ENCODE measurements around the gene PLSCR3. TPM values are rescaled to one million over a fixed set of nuclear protein-coding genes. Genes with fewer than 3 reads are reported as not detected.

The PLSCR3 gene
- total RNA-seq, 2 experiments from 2014 or later = 15.3 to 23.1 TPM

DNA sequence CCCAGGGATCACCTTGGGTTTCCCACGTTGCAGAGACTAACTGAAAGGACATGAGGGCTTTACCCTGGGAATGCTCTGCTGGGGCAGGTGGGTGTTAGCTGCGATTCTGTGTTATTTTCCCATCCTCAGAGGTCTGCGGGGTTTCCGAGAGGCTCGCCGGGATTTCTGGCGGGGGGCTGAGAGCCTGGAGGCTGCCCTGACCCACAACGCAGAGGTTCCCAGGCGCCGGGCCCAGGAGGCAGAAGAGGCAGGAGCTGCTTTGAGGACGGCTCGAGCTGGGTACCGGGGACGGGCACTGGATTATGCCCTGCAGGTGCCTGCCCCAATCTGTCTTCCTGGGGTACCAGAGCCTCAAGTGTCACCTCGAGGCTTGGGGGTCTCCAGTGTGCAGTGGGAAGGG, 51.1 kb downstream of the PLSCR3 start:
- H3K4me2 ChIP-seq (ENCODE audit: low read length) = no peak overlapping the region
- BruUV-seq (replicated peaks) = no TSS peak
- no peak overlapping the region for H3K4me3 ChIP-seq (ENCODE audit: low read depth, low read length, poor library complexity, severe bottlenecking)
- no peak for DNase-seq (ENCODE audit: low spot score)
- POLR2A ChIA-PET = no interaction called here
- peaks cover 10% of the 10 kb centered on the region for H3K4me1 ChIP-seq (ENCODE audit: insufficient read depth, low read length, poor library complexity, severe bottlenecking)
- intact Hi-C loops (cut with micrococcal nuclease; ENCODE audit: unreplicated experiment) = no loop called here
- CTCF ChIA-PET (ENCODE audit: unreplicated experiment) = no interaction called here
- no peak overlapping the region for H2AFZ ChIP-seq (ENCODE audit: low read length)
- H3K9me3 ChIP-seq (ENCODE audit: low read length) = no peaks in the 10 kb centered on the region
- no peaks in the 10 kb centered on the region for H4K20me1 ChIP-seq (ENCODE audit: insufficient read depth, low read length)
- no peak overlapping the region for H3K27ac ChIP-seq (ENCODE audit: low read depth, low read length, poor library complexity, severe bottlenecking)
- H3K79me2 ChIP-seq (ENCODE audit: insufficient read depth, low read depth, low read length) = peaks cover 5% of the 10 kb centered on the region; the same call in 1 of the 2 replicates
- no peaks in the 10 kb centered on the region for H3K9me2 ChIP-seq (ENCODE audit: insufficient read depth, low read length)
- TF ChIP-seq, protein P1, sequence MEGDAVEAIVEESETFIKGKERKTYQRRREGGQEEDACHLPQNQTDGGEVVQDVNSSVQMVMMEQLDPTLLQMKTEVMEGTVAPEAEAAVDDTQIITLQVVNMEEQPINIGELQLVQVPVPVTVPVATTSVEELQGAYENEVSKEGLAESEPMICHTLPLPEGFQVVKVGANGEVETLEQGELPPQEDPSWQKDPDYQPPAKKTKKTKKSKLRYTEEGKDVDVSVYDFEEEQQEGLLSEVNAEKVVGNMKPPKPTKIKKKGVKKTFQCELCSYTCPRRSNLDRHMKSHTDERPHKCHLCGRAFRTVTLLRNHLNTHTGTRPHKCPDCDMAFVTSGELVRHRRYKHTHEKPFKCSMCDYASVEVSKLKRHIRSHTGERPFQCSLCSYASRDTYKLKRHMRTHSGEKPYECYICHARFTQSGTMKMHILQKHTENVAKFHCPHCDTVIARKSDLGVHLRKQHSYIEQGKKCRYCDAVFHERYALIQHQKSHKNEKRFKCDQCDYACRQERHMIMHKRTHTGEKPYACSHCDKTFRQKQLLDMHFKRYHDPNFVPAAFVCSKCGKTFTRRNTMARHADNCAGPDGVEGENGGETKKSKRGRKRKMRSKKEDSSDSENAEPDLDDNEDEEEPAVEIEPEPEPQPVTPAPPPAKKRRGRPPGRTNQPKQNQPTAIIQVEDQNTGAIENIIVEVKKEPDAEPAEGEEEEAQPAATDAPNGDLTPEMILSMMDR (conservative IDR thresholded peaks at IDR 0.05; ENCODE audit: low read length) = no peak
- TF ChIP-seq EZH2phosphoT487 (IDR thresholded peaks at IDR 0.05; ENCODE audit: borderline replicate concordance, low read depth, low read length) = no peak
- peaks cover 79% of the 10 kb centered on the region for H3K36me3 ChIP-seq (ENCODE audit: insufficient read depth, low read length)

- Histone ChIP-seq H3K9me2 (ENCODE audit: insufficient read depth, low read length) (no peaks in the 10 kb centered on the region), H3K27ac (ENCODE audit: low read depth, low read length, poor library complexity, severe bottlenecking) (no peak overlapping the region), H2AFZ (ENCODE audit: low read length) (no peak overlapping the region), H4K20me1 (ENCODE audit: insufficient read depth, low read length) (no peaks in the 10 kb centered on the region), H3K4me2 (ENCODE audit: low read length) (no peak overlapping the region), H3K4me3 (ENCODE audit: low read depth, low read length, poor library complexity, severe bottlenecking) (no peak overlapping the region), H3K79me2 (ENCODE audit: insufficient read depth, low read depth, low read length) (peaks cover 19% of the 10 kb centered on the region), H3K9me3 (ENCODE audit: low read length) (no peaks in the 10 kb centered on the region), H3K4me1 (ENCODE audit: insufficient read depth, low read length, poor library complexity, severe bottlenecking) (peaks cover 20% of the 10 kb centered on the region), H3K36me3 (ENCODE audit: insufficient read depth, low read length) (peaks cover 72% of the 10 kb centered on the region)
- ChIA-PET POLR2A (no interaction called here), CTCF (ENCODE audit: unreplicated experiment) (interaction anchor here (0.5 kb wide), 1 partner anchor 62 kb away, joined by 3 read pairs; no protein-coding TSS in a partner anchor)
- no peak for TF ChIP-seq EZH2phosphoT487 (IDR thresholded peaks at IDR 0.05; ENCODE audit: borderline replicate concordance, low read depth, low read length)
- TF ChIP-seq, protein P1 (conservative IDR thresholded peaks at IDR 0.05; ENCODE audit: low read length) = no peak
- BruUV-seq (replicated peaks) = no TSS peak
- DNase-seq (ENCODE audit: low spot score) = no peak
- intact Hi-C loops (cut with micrococcal nuclease; ENCODE audit: unreplicated experiment) = no loop called here
These were observed 52.5 kb downstream of the PLSCR3 start for GRCh38 chr17:7341842-7342241.

DNA sequence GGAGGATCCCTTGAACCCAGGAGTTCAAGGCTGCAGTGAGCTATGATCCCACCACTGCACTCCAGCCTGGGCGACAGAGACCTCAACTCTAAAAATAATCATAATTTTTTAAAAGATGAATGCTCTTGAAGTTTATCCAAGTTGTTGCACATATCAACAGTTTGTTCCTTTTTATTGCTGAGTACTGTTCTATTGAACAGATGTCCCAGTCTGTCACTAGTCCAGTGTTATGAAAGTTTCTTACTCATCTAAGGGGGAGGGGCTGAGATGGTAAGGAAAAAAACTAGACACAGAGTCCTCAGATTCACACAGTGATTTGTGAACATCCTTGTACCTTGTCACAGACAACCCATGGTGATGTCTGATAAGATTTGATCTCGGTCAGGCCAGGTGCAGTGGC, 54.1 kb downstream of the PLSCR3 start:
- H3K9me2 ChIP-seq (ENCODE audit: insufficient read depth, low read length) = no peaks in the 10 kb centered on the region
- no peak overlapping the region for H3K27ac ChIP-seq (ENCODE audit: low read depth, low read length, poor library complexity, severe bottlenecking)
- no peak for DNase-seq (ENCODE audit: low spot score)
- no peak for TF ChIP-seq EZH2phosphoT487 (IDR thresholded peaks at IDR 0.05; ENCODE audit: borderline replicate concordance, low read depth, low read length)
- TF ChIP-seq, protein P1 (conservative IDR thresholded peaks at IDR 0.05; ENCODE audit: low read length) = no peak
- no peaks in the 10 kb centered on the region for H3K9me3 ChIP-seq (ENCODE audit: low read length)
- peaks cover 32% of the 10 kb centered on the region for H3K4me1 ChIP-seq (ENCODE audit: insufficient read depth, low read length, poor library complexity, severe bottlenecking)
- peaks cover 62% of the 10 kb centered on the region for H3K36me3 ChIP-seq (ENCODE audit: insufficient read depth, low read length)
- H4K20me1 ChIP-seq (ENCODE audit: insufficient read depth, low read length) = no peaks in the 10 kb centered on the region
- no peak overlapping the region for H2AFZ ChIP-seq (ENCODE audit: low read length)
- BruUV-seq (replicated peaks) = no TSS peak
- no peak overlapping the region for H3K4me3 ChIP-seq (ENCODE audit: low read depth, low read length, poor library complexity, severe bottlenecking)
- peaks cover 24% of the 10 kb centered on the region for H3K79me2 ChIP-seq (ENCODE audit: insufficient read depth, low read depth, low read length)
- ChIA-PET POLR2A (no interaction called here), CTCF (ENCODE audit: unreplicated experiment) (no interaction called here)
- no peak overlapping the region for H3K4me2 ChIP-seq (ENCODE audit: low read length)
- intact Hi-C loops (cut with micrococcal nuclease; ENCODE audit: unreplicated experiment) = no loop called here

Other genes starting within 250 kb of the PLSCR3 start
Only the 30 nearest of the 38 such genes appear.
- gene ACADVL, start 174.6 kb downstream of the PLSCR3 start, total RNA-seq (2014; rRNA removed; shearing (Covaris generic)) = 226 and 297 TPM in 2 replicates
- 204 and 238 TPM in 2 replicates for gene ACADVL, start 174.6 kb downstream of the PLSCR3 start, total RNA-seq (2022)
- gene DVL2, start 160.0 kb downstream of the PLSCR3 start, total RNA-seq (2014; rRNA removed; shearing (Covaris generic)) = 84.3 and 98.8 TPM in 2 replicates
- gene DVL2, start 160.0 kb downstream of the PLSCR3 start, total RNA-seq (2022) = 99.9 and 100 TPM in 2 replicates
- gene PHF23, start 155.1 kb downstream of the PLSCR3 start, total RNA-seq (2014; rRNA removed; shearing (Covaris generic)) = 47.7 and 50.8 TPM in 2 replicates
- 36.5 and 43.3 TPM in 2 replicates for gene PHF23, start 155.1 kb downstream of the PLSCR3 start, total RNA-seq (2022)
- gene GABARAP, start 152.1 kb downstream of the PLSCR3 start, total RNA-seq (2014; rRNA removed; shearing (Covaris generic)) = 106 and 128 TPM in 2 replicates
- gene GABARAP, start 152.1 kb downstream of the PLSCR3 start, total RNA-seq (2022) = 199 and 207 TPM in 2 replicates
- gene CTDNEP1, start 142.8 kb downstream of the PLSCR3 start, total RNA-seq (2014; rRNA removed; shearing (Covaris generic)) = 52.1 and 53.2 TPM in 2 replicates
- 161 and 173 TPM in 2 replicates for gene CTDNEP1, start 142.8 kb downstream of the PLSCR3 start, total RNA-seq (2022)
- gene ELP5, start 142.3 kb downstream of the PLSCR3 start, total RNA-seq (2014; rRNA removed; shearing (Covaris generic)) = 71.7 and 84.6 TPM in 2 replicates
- gene ELP5, start 142.3 kb downstream of the PLSCR3 start, total RNA-seq (2022) = 96.8 and 97.3 TPM in 2 replicates
- 0.28 TPM in 1 of 2 replicates, not detected in the other for gene CLDN7, start 132.0 kb downstream of the PLSCR3 start, total RNA-seq (2014; rRNA removed; shearing (Covaris generic))
- gene CLDN7, start 132.0 kb downstream of the PLSCR3 start, total RNA-seq (2022) = 0.32 and 0.65 TPM in 2 replicates
- 0.49 and 0.63 TPM in 2 replicates for gene SLC2A4, start 112.8 kb downstream of the PLSCR3 start, total RNA-seq (2014; rRNA removed; shearing (Covaris generic))
- 0.30 and 0.61 TPM in 2 replicates for gene SLC2A4, start 112.8 kb downstream of the PLSCR3 start, total RNA-seq (2022)
- 9.8 and 12.8 TPM in 2 replicates for gene YBX2, start 99.9 kb downstream of the PLSCR3 start, total RNA-seq (2014; rRNA removed; shearing (Covaris generic))
- gene YBX2, start 99.9 kb downstream of the PLSCR3 start, total RNA-seq (2022) = 6.7 and 11.8 TPM in 2 replicates
- gene EIF5A, start 86.9 kb downstream of the PLSCR3 start, total RNA-seq (2014; rRNA removed; shearing (Covaris generic)) = 491 and 519 TPM in 2 replicates
- 692 and 803 TPM in 2 replicates for gene EIF5A, start 86.9 kb downstream of the PLSCR3 start, total RNA-seq (2022)
- gene GPS2, start 79.2 kb downstream of the PLSCR3 start, total RNA-seq (2014; rRNA removed; shearing (Covaris generic)) = 70.4 and 70.5 TPM in 2 replicates
- 75.0 and 80.8 TPM in 2 replicates for gene GPS2, start 79.2 kb downstream of the PLSCR3 start, total RNA-seq (2022)
- gene NEURL4, start 65.2 kb downstream of the PLSCR3 start, total RNA-seq (2014; rRNA removed; shearing (Covaris generic)) = 30.2 and 34.7 TPM in 2 replicates
- 50.2 and 66.8 TPM in 2 replicates for gene NEURL4, start 65.2 kb downstream of the PLSCR3 start, total RNA-seq (2022)
- 113 and 117 TPM in 2 replicates for gene ACAP1, start 58.0 kb downstream of the PLSCR3 start, total RNA-seq (2014; rRNA removed; shearing (Covaris generic))
- gene ACAP1, start 58.0 kb downstream of the PLSCR3 start, total RNA-seq (2022) = 256 and 259 TPM in 2 replicates
- 4.1 and 6.0 TPM in 2 replicates for gene KCTD11, start 42.4 kb downstream of the PLSCR3 start, total RNA-seq (2014; rRNA removed; shearing (Covaris generic))
- gene KCTD11, start 42.4 kb downstream of the PLSCR3 start, total RNA-seq (2022) = 7.6 and 8.6 TPM in 2 replicates
- gene TMEM95, start 39.4 kb downstream of the PLSCR3 start, total RNA-seq (2014; rRNA removed; shearing (Covaris generic)) = not detected in 2 replicates
- 0.31 TPM in 1 of 2 replicates, not detected in the other for gene TMEM95, start 39.4 kb downstream of the PLSCR3 start, total RNA-seq (2022)
- gene TNK1, start 13.4 kb downstream of the PLSCR3 start, total RNA-seq (2014; rRNA removed; shearing (Covaris generic)) = 2.9 and 5.0 TPM in 2 replicates
- gene TNK1, start 13.4 kb downstream of the PLSCR3 start, total RNA-seq (2022) = 4.8 and 6.4 TPM in 2 replicates
- gene TMEM256, start 9.6 kb upstream of the PLSCR3 start, total RNA-seq (2014; rRNA removed; shearing (Covaris generic)) = 108 and 165 TPM in 2 replicates
- gene TMEM256, start 9.6 kb upstream of the PLSCR3 start, total RNA-seq (2022) = 96.6 and 107 TPM in 2 replicates
- 0.06 TPM in 1 of 2 replicates, not detected in the other for gene NLGN2, start 13.3 kb upstream of the PLSCR3 start, total RNA-seq (2014; rRNA removed; shearing (Covaris generic))
- 1.2 TPM in 1 of 2 replicates, not detected in the other for gene NLGN2, start 13.3 kb upstream of the PLSCR3 start, total RNA-seq (2022)
- gene SPEM1, start 25.8 kb upstream of the PLSCR3 start, total RNA-seq (2014; rRNA removed; shearing (Covaris generic)) = not detected in 2 replicates
- not detected in 2 replicates for gene SPEM1, start 25.8 kb upstream of the PLSCR3 start, total RNA-seq (2022)
- gene SPEM2, start 31.1 kb upstream of the PLSCR3 start, total RNA-seq (2014; rRNA removed; shearing (Covaris generic)) = not detected in 2 replicates
- not detected in 2 replicates for gene SPEM2, start 31.1 kb upstream of the PLSCR3 start, total RNA-seq (2022)
- gene SPEM3, start 34.3 kb upstream of the PLSCR3 start, total RNA-seq (2014; rRNA removed; shearing (Covaris generic)) = not detected in 2 replicates
- gene SPEM3, start 34.3 kb upstream of the PLSCR3 start, total RNA-seq (2022) = not detected in 2 replicates
- gene TMEM102, start 40.9 kb upstream of the PLSCR3 start, total RNA-seq (2014; rRNA removed; shearing (Covaris generic)) = 13.4 and 15.6 TPM in 2 replicates
- 16.6 and 18.9 TPM in 2 replicates for gene TMEM102, start 40.9 kb upstream of the PLSCR3 start, total RNA-seq (2022)
- 1.3 and 2.8 TPM in 2 replicates for gene FGF11, start 45.0 kb upstream of the PLSCR3 start, total RNA-seq (2014; rRNA removed; shearing (Covaris generic))
- 9.9 and 11.0 TPM in 2 replicates for gene FGF11, start 45.0 kb upstream of the PLSCR3 start, total RNA-seq (2022)
- gene CHRNB1, start 50.5 kb upstream of the PLSCR3 start, total RNA-seq (2014; rRNA removed; shearing (Covaris generic)) = 12.7 and 13.2 TPM in 2 replicates
- gene CHRNB1, start 50.5 kb upstream of the PLSCR3 start, total RNA-seq (2022) = 13.4 and 15.6 TPM in 2 replicates
- gene ZBTB4, start 85.1 kb upstream of the PLSCR3 start, total RNA-seq (2014; rRNA removed; shearing (Covaris generic)) = 3.4 and 3.5 TPM in 2 replicates
- 3.9 and 4.6 TPM in 2 replicates for gene ZBTB4, start 85.1 kb upstream of the PLSCR3 start, total RNA-seq (2022)
- gene SLC35G6, start 86.9 kb upstream of the PLSCR3 start, total RNA-seq (2014; rRNA removed; shearing (Covaris generic)) = not detected in 2 replicates
- not detected in 2 replicates for gene SLC35G6, start 86.9 kb upstream of the PLSCR3 start, total RNA-seq (2022)
- 76.6 and 84.2 TPM in 2 replicates for gene POLR2A, start 89.8 kb upstream of the PLSCR3 start, total RNA-seq (2014; rRNA removed; shearing (Covaris generic))
- gene POLR2A, start 89.8 kb upstream of the PLSCR3 start, total RNA-seq (2022) = 218 and 264 TPM in 2 replicates
- not detected in 2 replicates for gene TNFSF12, start 154.5 kb upstream of the PLSCR3 start, total RNA-seq (2014; rRNA removed; shearing (Covaris generic))
- gene TNFSF12, start 154.5 kb upstream of the PLSCR3 start, total RNA-seq (2022) = not detected in 2 replicates
- gene TNFSF13, start 164.2 kb upstream of the PLSCR3 start, total RNA-seq (2014; rRNA removed; shearing (Covaris generic)) = 0.49 and 0.98 TPM in 2 replicates
- gene TNFSF13, start 164.2 kb upstream of the PLSCR3 start, total RNA-seq (2022) = 4.8 and 6.0 TPM in 2 replicates
- gene SENP3, start 167.4 kb upstream of the PLSCR3 start, total RNA-seq (2014; rRNA removed; shearing (Covaris generic)) = 100 and 102 TPM in 2 replicates
- 62.4 and 77.6 TPM in 2 replicates for gene SENP3, start 167.4 kb upstream of the PLSCR3 start, total RNA-seq (2022)

All from OCI-LY7 (cell line).